SU-DHL-6 (cell line): ENCODE results near the gene HOXA7.

Experiments used
- H2AFZ ChIP-seq: fragments of 200-600 bp; sonication (generic); 2 replicates; pipeline ENCODE4 v1.6.1; 2014; ENCODE audit warnings: low read depth, mild to moderate bottlenecking, moderate library complexity, mixed read lengths, antibody characterized with exemption, low read length; ENCODE audit not compliant: severe bottlenecking
- H3F3A ChIP-seq: fragments of 200-600 bp; shearing (Covaris generic); 2 replicates; pipeline ENCODE4 v1.6.0; 2016; ENCODE audit warnings: antibody characterized with exemption, mild to moderate bottlenecking; ENCODE audit not compliant: insufficient read depth
- H3K27ac ChIP-seq: fragments of 200-600 bp; sonication (generic); 2 replicates; pipeline ENCODE4 v1.5.1; 2016; ENCODE audit warnings: low read depth, mild to moderate bottlenecking, low read length, moderate library complexity, mixed read lengths
- H3K27me3 ChIP-seq: fragments of 200-600 bp; sonication (generic), shearing (Covaris generic); 2 replicates; pipeline ENCODE4 v1.6.0; 2014; ENCODE audit warnings: mild to moderate bottlenecking, low read length
- H3K36me3 ChIP-seq: fragments of 200-600 bp; sonication (generic); 2 replicates; pipeline ENCODE4 v1.6.1; 2014; ENCODE audit warnings: mild to moderate bottlenecking, low read length, mixed read lengths
- H3K4me2 ChIP-seq: fragments of 300-600, 200-600 bp; shearing (Covaris generic), sonication (generic); 2 replicates; pipeline ENCODE4 v1.6.0; 2014; ENCODE audit warnings: low read length, low read depth, mild to moderate bottlenecking; ENCODE audit not compliant: poor library complexity, severe bottlenecking
- H3K4me3 ChIP-seq: fragments of 200-600 bp; sonication (generic); 2 replicates; pipeline ENCODE4 v1.5.1; 2014; ENCODE audit warnings: antibody characterized with exemption, low read length, mild to moderate bottlenecking, mixed read lengths; ENCODE audit not compliant: insufficient read depth, poor library complexity, severe bottlenecking
- H3K79me2 ChIP-seq: fragments of 200-600 bp; sonication (generic); 2 replicates; pipeline ENCODE4 v1.6.1; 2014; ENCODE audit warnings: mild to moderate bottlenecking, low read length, moderate library complexity; ENCODE audit not compliant: insufficient read depth
- H3K9ac ChIP-seq: fragments of 200-600 bp; sonication (generic); 2 replicates; pipeline ENCODE4 v1.7.0; 2014; ENCODE audit warnings: mild to moderate bottlenecking, low read length
- H3K9me2 ChIP-seq: fragments of 200-600 bp; sonication (generic); replicated peaks from 2 replicates; pipeline ENCODE4 v1.6.1; 2014; ENCODE audit warnings: low read length; ENCODE audit not compliant: insufficient read depth
- H3K9me3 ChIP-seq: fragments of 200-600 bp; sonication (generic); 2 replicates; pipeline ENCODE4 v1.6.1; 2014; ENCODE audit warnings: low read length, mixed read lengths; ENCODE audit not compliant: insufficient read depth
- H4K20me1 ChIP-seq: fragments of 200-600 bp; sonication (generic); 2 replicates; pipeline ENCODE4 v1.6.1; 2014; ENCODE audit warnings: low read depth, mild to moderate bottlenecking, antibody characterized with exemption, low read length, moderate library complexity, mixed read lengths
- CTCF ChIP-seq: fragments of 200-600 bp; sonication (generic); IDR thresholded peaks from one replicate; pipeline ENCODE4 v1.5.1; 2017; ENCODE audit warnings: antibody characterized with exemption, mild to moderate bottlenecking, low read length, moderate library complexity; ENCODE audit not compliant: insufficient read depth, poor library complexity, severe bottlenecking
- EZH2phosphoT487 ChIP-seq: fragments of 200-600 bp; sonication (generic), shearing (Covaris generic); conservative IDR thresholded peaks from 2 replicates; pipeline ENCODE4 v1.6.1; 2018; ENCODE audit warnings: mild to moderate bottlenecking, antibody characterized with exemption, low read length, moderate library complexity, mixed read lengths

HOXA7 gene

GRCh38 chr7:27191833-27192545, 35.5 kb upstream of the HOXA7 start:
- H3K4me2 ChIP-seq, result no peak overlapping the region
- H3K79me2 ChIP-seq, result no peaks in the 10 kb centered on the region
- no peaks in the 10 kb centered on the region for H3K9me3 ChIP-seq
- no peaks in the 10 kb centered on the region for H3K9me2 ChIP-seq
- H4K20me1 ChIP-seq, result no peaks in the 10 kb centered on the region
- H3F3A ChIP-seq, result no peaks in the 10 kb centered on the region
- H3K4me3 ChIP-seq, result no peak overlapping the region
- no peak for TF ChIP-seq CTCF
- no peak for TF ChIP-seq EZH2phosphoT487
- H3K27me3 ChIP-seq, result no peaks in the 10 kb centered on the region
- H3K9ac ChIP-seq, result no peak overlapping the region
- no peak overlapping the region for H3K27ac ChIP-seq
- no peak overlapping the region for H2AFZ ChIP-seq
- no peaks in the 10 kb centered on the region for H3K36me3 ChIP-seq

GRCh38 chr7:27191161-27191731, 34.8 kb upstream of the HOXA7 start:
- Histone ChIP-seq H3K27me3 (no peaks in the 10 kb centered on the region), H3K27ac (no peak overlapping the region), H3K9me3 (no peaks in the 10 kb centered on the region), H3K9me2 (no peaks in the 10 kb centered on the region), H3K79me2 (no peaks in the 10 kb centered on the region), H2AFZ (no peak overlapping the region), H3K9ac (no peak overlapping the region), H3F3A (no peaks in the 10 kb centered on the region), H3K4me2 (no peak overlapping the region), H4K20me1 (no peaks in the 10 kb centered on the region), H3K36me3 (no peaks in the 10 kb centered on the region), H3K4me3 (no peak overlapping the region)
- TF ChIP-seq EZH2phosphoT487 (no peak), CTCF (no peak)

- Histone ChIP-seq H3K4me3 (no peak overlapping the region), H3K79me2 (no peaks in the 10 kb centered on the region), H3K27me3 (no peaks in the 10 kb centered on the region), H3K36me3 (no peaks in the 10 kb centered on the region), H3K9me3 (no peaks in the 10 kb centered on the region), H3F3A (no peaks in the 10 kb centered on the region), H3K27ac (no peak overlapping the region), H2AFZ (no peak overlapping the region), H4K20me1 (no peaks in the 10 kb centered on the region), H3K4me2 (no peak overlapping the region), H3K9ac (no peak overlapping the region), H3K9me2 (no peaks in the 10 kb centered on the region)
- TF ChIP-seq EZH2phosphoT487 (no peak), CTCF (no peak)
These were observed 33.7 kb upstream of the HOXA7 start for GRCh38 chr7:27189997-27190748.
